Upper lobe of left lung (tissue), 6 donors: Measurements from ENCODE around the gene ATXN7L1. TPM values are rescaled to one million over a fixed set of nuclear protein-coding genes. Genes with fewer than 3 reads are reported as not detected.

Experiments used
- ATAC-seq, 2 donors: fragments of 200-7000 bp; cut with Tn5 transposase; one replicate each; pipeline ENCODE4 v1.9.1; 2022; ENCODE audit warnings: mild to moderate bottlenecking in 2 of 2, moderate library complexity in 2 of 2; ENCODE audit not compliant: low FRiP score in 2 of 2
- DNase-seq, 2 donors: peaks; one replicate each; pipeline ENCODE4 v3.0.0-alpha.2; 2019 to 2020
- H3K27ac ChIP-seq, 4 donors: fragments of 200-600 bp; sonication (generic); one replicate each; pipeline ENCODE4 v1.5.1; 2016 to 2019
- H3K27me3 ChIP-seq, 4 donors: fragments of 200-600 bp; sonication (generic); one replicate each; pipeline ENCODE4 v1.5.1; 2017 to 2019
- H3K36me3 ChIP-seq, 4 donors: fragments of 200-600 bp; sonication (generic); one replicate each; pipeline ENCODE4 v1.5.1; 2016 to 2019
- H3K4me1 ChIP-seq, 4 donors: fragments of 200-600 bp; sonication (generic); one replicate each; pipeline ENCODE4 v1.5.1; 2018 to 2019
- H3K4me3 ChIP-seq, 4 donors: fragments of 200-600 bp; sonication (generic); one replicate each; pipeline ENCODE4 v1.5.1; 2017 to 2019; ENCODE audit warnings: mild to moderate bottlenecking in 2 of 4, moderate library complexity in 1 of 4
- H3K9me3 ChIP-seq, 4 donors: fragments of 200-600 bp; sonication (generic); one replicate each; pipeline ENCODE4 v1.5.1; 2018 to 2019
- CTCF ChIP-seq, 6 experiments: fragments of 450-650 bp in 4 of 6; fragments of 200-600 bp in 2 of 6; sonication (generic) in 2 of 6; IDR thresholded peaks; one replicate each; pipeline ENCODE4 v1.5.1; 2016 to 2019; ENCODE audit warnings: antibody characterized with exemption in 6 of 6
- EP300 ChIP-seq, 4 donors: sonication (generic); formaldehyde crosslinking; IDR thresholded peaks; one replicate each; pipeline ENCODE4 v1.5.1; 2017; ENCODE audit warnings: antibody characterized with exemption in 4 of 4, control low read depth in 2 of 4
- POLR2A ChIP-seq, 4 donors: fragments of 450-650 bp; IDR thresholded peaks; one replicate each; pipeline ENCODE4 v1.5.1; 2016 to 2017; ENCODE audit warnings: antibody characterized with exemption in 4 of 4, mild to moderate bottlenecking in 2 of 4
- POLR2AphosphoS5 ChIP-seq, 2 donors: sonication (generic); formaldehyde crosslinking; IDR thresholded peaks; one replicate each; pipeline ENCODE4 v1.5.1; 2017; ENCODE audit warnings: antibody characterized with exemption in 2 of 2
- WGBS, 2 donors: methylation state at CpG; one replicate each; pipeline ENCODE4 v1.1.5; 2017 to 2018; 5-methylcytosine and 5-hydroxymethylcytosine counted together
- total RNA-seq, 6 donors: library from RNA; depleted of rRNA in 4 of 6; stranded (reverse); fragments of >200 nt in 4 of 6; gene quantifications; one replicate each; pipeline versions ENCODE4 v1.1.0 to v1.2.1, GENCODE V29; 2016 to 2021
- donor health status: DM: no; HTN: no; CAD: no; lungs with moderate emphysema.
- donor health status: DM: no; HTN: yes; CAD: no; lungs with severe emphysema.

ATXN7L1 gene
- total RNA-seq, 6 donors from 2014 or later, result 7.1 to 43.0 (median 13.4) TPM

- ATAC-seq (no peak), DNase-seq (no peak)
- Histone ChIP-seq H3K4me3 (no peak overlapping the region), H3K27me3 (no peaks in the 10 kb centered on the region), H3K9me3 (peaks cover 0 to 4% (median 0%) of the 10 kb centered on the region in 4 donors), H3K36me3 (no peaks in the 10 kb centered on the region), H3K4me1 (peaks cover 7 to 9% (median 8%) of the 10 kb centered on the region in 4 donors), H3K27ac (no peak overlapping the region)
- 88 to 92% methylated on average over 21 to 22 of the region's 22 CpGs for WGBS, 2 donors
- TF ChIP-seq POLR2AphosphoS5 (IDR thresholded peaks at IDR 0.05), result no peak
- no peak for TF ChIP-seq CTCF (IDR thresholded peaks at IDR 0.05)
- no peak for TF ChIP-seq POLR2A (IDR thresholded peaks at IDR 0.05)
- no peak for TF ChIP-seq EP300 (IDR thresholded peaks at IDR 0.05)
Observed at GRCh38 chr7:105580022-105580740, 296.2 kb downstream of the ATXN7L1 start.

GRCh38 chr7:105578496-105578895 lies 297.9 kb downstream of the ATXN7L1 start:
- H3K36me3 ChIP-seq, result no peaks in the 10 kb centered on the region
- ATAC-seq (no peak), DNase-seq (no peak)
- H3K27ac ChIP-seq, result no peak overlapping the region
- no peaks in the 10 kb centered on the region for H3K9me3 ChIP-seq
- no peak for TF ChIP-seq POLR2AphosphoS5 (IDR thresholded peaks at IDR 0.05)
- TF ChIP-seq CTCF (IDR thresholded peaks at IDR 0.05), result no peak
- TF ChIP-seq EP300 (IDR thresholded peaks at IDR 0.05), result no peak
- TF ChIP-seq POLR2A (IDR thresholded peaks at IDR 0.05), result no peak
- no peaks in the 10 kb centered on the region for H3K27me3 ChIP-seq
- H3K4me1 ChIP-seq, result peaks cover 7 to 9% (median 8%) of the 10 kb centered on the region in 4 donors
- no peak overlapping the region for H3K4me3 ChIP-seq

- Histone ChIP-seq H3K4me3 (no peak overlapping the region), H3K27me3 (no peaks in the 10 kb centered on the region), H3K9me3 (no peaks in the 10 kb centered on the region), H3K27ac (no peak overlapping the region), H3K36me3 (no peaks in the 10 kb centered on the region), H3K4me1 (peaks cover 7 to 9% (median 8%) of the 10 kb centered on the region in 4 donors)
- TF ChIP-seq POLR2AphosphoS5 (IDR thresholded peaks at IDR 0.05), result no peak
- no peak for TF ChIP-seq CTCF (IDR thresholded peaks at IDR 0.05)
- TF ChIP-seq POLR2A (IDR thresholded peaks at IDR 0.05), result no peak
- DNase-seq (no peak), ATAC-seq (no peak)
- 69 to 83% methylated on average over 1 of the region's 1 CpG for WGBS, 2 donors
Observed at GRCh38 chr7:105577251-105577650, 299.1 kb downstream of the ATXN7L1 start.

- Histone ChIP-seq H3K9me3 (no peaks in the 10 kb centered on the region), H3K27ac (no peak overlapping the region), H3K4me3 (no peak overlapping the region), H3K36me3 (peaks cover 0 to 21% (median 11%) of the 10 kb centered on the region in 4 donors), H3K4me1 (no peaks in the 10 kb centered on the region), H3K27me3 (no peaks in the 10 kb centered on the region)
- 92 to 96% methylated on average over 2 of the region's 2 CpGs for WGBS, 2 donors
- TF ChIP-seq POLR2A (IDR thresholded peaks at IDR 0.05) (no peak), EP300 (IDR thresholded peaks at IDR 0.05) (no peak), CTCF (IDR thresholded peaks at IDR 0.05) (no peak), POLR2AphosphoS5 (IDR thresholded peaks at IDR 0.05) (no peak)
- DNase-seq (no peak), ATAC-seq (no peak)
Observed at GRCh38 chr7:105571891-105572290, 304.5 kb downstream of the ATXN7L1 start.

GRCh38 chr7:105567821-105568220 lies 308.6 kb downstream of the ATXN7L1 start:
- Histone ChIP-seq H3K27ac (no peak overlapping the region), H3K27me3 (no peaks in the 10 kb centered on the region), H3K36me3 (peaks cover 9 to 57% (median 37%) of the 10 kb centered on the region in 4 donors), H3K9me3 (no peaks in the 10 kb centered on the region), H3K4me3 (no peak overlapping the region), H3K4me1 (no peaks in the 10 kb centered on the region)
- no peak for TF ChIP-seq EP300 (IDR thresholded peaks at IDR 0.05)
- TF ChIP-seq CTCF (IDR thresholded peaks at IDR 0.05), result no peak
- 82 to 90% methylated on average over 3 of the region's 3 CpGs for WGBS, 2 donors
- no peak for DNase-seq
- no peak for ATAC-seq
